ENCODE measurements around the gene BCAS3.
"Not testable (repeated sequence)": the region's sequence is repeated elsewhere in the genome, so short reads cannot be mapped to it uniquely, and the experiment has no call there.

Gene BCAS3

DNA sequence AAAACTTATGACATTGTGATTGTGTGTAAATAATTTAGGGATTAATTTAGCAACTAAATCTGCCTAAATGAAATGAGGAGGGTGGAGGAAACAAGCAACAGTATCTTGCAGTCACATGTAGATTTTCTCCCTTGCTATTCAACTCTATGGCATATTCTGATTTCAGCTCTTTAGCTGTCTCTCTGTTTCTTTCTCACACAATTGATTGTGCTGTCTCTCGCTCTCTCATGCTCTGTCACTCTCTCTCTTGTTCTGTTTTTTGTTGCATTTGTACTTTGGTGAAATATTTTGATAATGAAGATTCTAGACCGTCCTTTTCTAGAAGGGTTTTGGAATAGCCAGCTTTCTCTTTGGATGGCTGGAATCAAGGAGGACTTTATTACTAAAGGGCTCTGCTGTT, 70.6 kb downstream of the BCAS3 start:
- TF ChIP-seq POU2F2 (IDR thresholded peaks at IDR 0.05; ENCODE audit: low read depth, low read length) (no peak), POLR2AphosphoS5 (IDR thresholded peaks at IDR 0.05; ENCODE audit: low read depth, low read length) (no peak), PAX5 (IDR thresholded peaks at IDR 0.05; ENCODE audit: insufficient read depth, low read length, severe bottlenecking) (no peak), SPI1 (IDR thresholded peaks at IDR 0.05; ENCODE audit: low read depth, low read length) (no peak), TAF1 (IDR thresholded peaks at IDR 0.05; ENCODE audit: low read depth, low read length) (no peak), POLR2A (IDR thresholded peaks at IDR 0.05; ENCODE audit: low read depth, low read length) (no peak)
- DNase-seq (ENCODE audit: insufficient read length, low spot score) (no peak), FAIRE-seq (no peak)

DNA sequence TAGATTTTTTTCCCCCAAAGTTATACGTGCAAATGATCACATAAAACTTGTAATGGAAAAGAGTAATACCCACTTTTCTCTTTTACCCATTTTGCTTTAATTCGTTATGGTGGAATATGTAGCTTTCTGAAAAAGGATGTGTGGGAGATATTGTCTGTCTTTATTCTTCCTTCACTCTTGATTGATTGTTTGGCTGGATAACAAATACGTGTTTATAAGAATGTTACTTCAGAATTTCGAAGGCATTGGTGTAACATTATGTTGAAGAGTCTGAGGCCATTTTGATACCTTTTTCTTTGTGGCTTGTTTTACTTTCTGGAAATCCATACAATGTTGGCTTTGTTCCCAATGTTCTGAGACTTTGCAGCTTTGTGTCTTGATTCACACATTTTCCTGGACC, 71.4 kb downstream of the BCAS3 start:
- no peak for FAIRE-seq
- TF ChIP-seq POU2F2 (IDR thresholded peaks at IDR 0.05; ENCODE audit: low read depth, low read length) (no peak), POLR2AphosphoS5 (IDR thresholded peaks at IDR 0.05; ENCODE audit: low read depth, low read length) (no peak), TAF1 (IDR thresholded peaks at IDR 0.05; ENCODE audit: low read depth, low read length) (no peak), SPI1 (IDR thresholded peaks at IDR 0.05; ENCODE audit: low read depth, low read length) (no peak), PAX5 (IDR thresholded peaks at IDR 0.05; ENCODE audit: insufficient read depth, low read length, severe bottlenecking) (no peak), POLR2A (IDR thresholded peaks at IDR 0.05; ENCODE audit: low read depth, low read length) (no peak)
- DNase-seq (ENCODE audit: insufficient read length, low spot score): no peak

DNA sequence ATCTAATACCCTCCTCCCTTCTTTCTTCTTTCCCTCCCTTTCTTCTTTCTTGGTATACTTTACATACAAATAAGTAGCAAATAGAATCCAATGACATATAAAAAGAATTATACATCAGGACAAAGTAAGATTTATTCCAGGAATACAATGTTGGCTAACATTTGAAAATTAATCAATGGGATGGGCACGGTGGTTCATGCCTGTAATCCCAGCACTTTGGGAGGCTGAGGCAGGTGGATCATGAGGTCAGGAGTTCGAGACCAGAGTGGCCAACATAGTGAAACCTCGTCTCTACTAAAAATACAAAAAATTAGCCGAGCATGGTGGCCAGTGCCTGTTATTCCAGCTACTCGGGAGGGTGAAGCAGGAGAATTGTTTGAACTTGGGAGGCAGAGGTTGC, 72.1 kb downstream of the BCAS3 start:
- FAIRE-seq (no peak), DNase-seq (ENCODE audit: insufficient read length, low spot score) (no peak)
- TF ChIP-seq SPI1 (IDR thresholded peaks at IDR 0.05; ENCODE audit: low read depth, low read length): no peak
- TF ChIP-seq TAF1 (IDR thresholded peaks at IDR 0.05; ENCODE audit: low read depth, low read length): no peak
- no peak for TF ChIP-seq POLR2A (IDR thresholded peaks at IDR 0.05; ENCODE audit: low read depth, low read length)
- TF ChIP-seq PAX5 (IDR thresholded peaks at IDR 0.05; ENCODE audit: insufficient read depth, low read length, severe bottlenecking): no peak
- no peak for TF ChIP-seq POLR2AphosphoS5 (IDR thresholded peaks at IDR 0.05; ENCODE audit: low read depth, low read length)
- TF ChIP-seq POU2F2 (IDR thresholded peaks at IDR 0.05; ENCODE audit: low read depth, low read length): no peak

DNA sequence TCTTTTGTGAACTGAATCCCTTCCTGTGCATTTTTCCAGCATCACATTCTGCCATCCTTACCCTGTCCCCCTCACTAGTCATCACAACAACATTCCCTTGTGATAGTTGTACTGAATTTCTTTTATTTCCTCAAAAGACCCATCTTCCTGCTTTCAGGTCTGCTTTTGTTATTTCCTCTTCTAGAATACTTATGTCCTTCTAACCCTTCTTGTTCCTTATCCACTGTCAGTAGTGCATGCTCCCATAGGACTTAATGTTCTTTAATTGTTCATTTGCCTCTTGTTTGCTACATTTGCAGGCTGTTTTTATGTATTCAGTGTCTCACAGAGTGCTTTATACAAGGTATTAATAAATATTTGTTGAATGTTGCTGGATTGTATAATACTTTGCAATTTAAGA, 73.0 kb downstream of the BCAS3 start:
- TF ChIP-seq POU2F2 (IDR thresholded peaks at IDR 0.05; ENCODE audit: low read depth, low read length): no peak
- TF ChIP-seq PAX5 (IDR thresholded peaks at IDR 0.05; ENCODE audit: insufficient read depth, low read length, severe bottlenecking): no peak
- TF ChIP-seq SPI1 (IDR thresholded peaks at IDR 0.05; ENCODE audit: low read depth, low read length): no peak
- FAIRE-seq (no peak), DNase-seq (ENCODE audit: insufficient read length, low spot score) (no peak)

DNA sequence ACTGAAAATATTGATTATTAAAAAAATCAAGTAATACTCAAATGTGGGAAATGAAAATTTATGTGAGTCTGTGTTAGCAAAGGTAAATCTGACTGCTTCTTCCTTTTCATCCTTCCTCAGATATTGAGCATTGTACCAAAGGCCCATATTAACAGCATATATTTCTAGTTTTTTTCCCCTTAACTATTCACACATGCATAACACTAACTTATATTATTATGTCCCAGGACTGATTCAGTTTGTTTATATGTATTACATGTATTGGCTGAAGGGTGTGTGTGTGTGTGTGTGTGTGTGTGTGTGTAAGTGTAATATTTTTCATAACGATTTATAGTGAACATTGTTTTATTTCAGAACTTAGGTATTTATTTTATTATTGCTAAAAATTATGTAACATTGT, 74.2 kb downstream of the BCAS3 start:
- DNase-seq (ENCODE audit: insufficient read length, low spot score) (no peak), FAIRE-seq (no peak)
- TF ChIP-seq POLR2A (IDR thresholded peaks at IDR 0.05; ENCODE audit: low read depth, low read length) (no peak), PAX5 (IDR thresholded peaks at IDR 0.05; ENCODE audit: insufficient read depth, low read length, severe bottlenecking) (no peak), SPI1 (IDR thresholded peaks at IDR 0.05; ENCODE audit: low read depth, low read length) (no peak), POU2F2 (IDR thresholded peaks at IDR 0.05; ENCODE audit: low read depth, low read length) (no peak), TAF1 (IDR thresholded peaks at IDR 0.05; ENCODE audit: low read depth, low read length) (no peak), POLR2AphosphoS5 (IDR thresholded peaks at IDR 0.05; ENCODE audit: low read depth, low read length) (no peak)

DNA sequence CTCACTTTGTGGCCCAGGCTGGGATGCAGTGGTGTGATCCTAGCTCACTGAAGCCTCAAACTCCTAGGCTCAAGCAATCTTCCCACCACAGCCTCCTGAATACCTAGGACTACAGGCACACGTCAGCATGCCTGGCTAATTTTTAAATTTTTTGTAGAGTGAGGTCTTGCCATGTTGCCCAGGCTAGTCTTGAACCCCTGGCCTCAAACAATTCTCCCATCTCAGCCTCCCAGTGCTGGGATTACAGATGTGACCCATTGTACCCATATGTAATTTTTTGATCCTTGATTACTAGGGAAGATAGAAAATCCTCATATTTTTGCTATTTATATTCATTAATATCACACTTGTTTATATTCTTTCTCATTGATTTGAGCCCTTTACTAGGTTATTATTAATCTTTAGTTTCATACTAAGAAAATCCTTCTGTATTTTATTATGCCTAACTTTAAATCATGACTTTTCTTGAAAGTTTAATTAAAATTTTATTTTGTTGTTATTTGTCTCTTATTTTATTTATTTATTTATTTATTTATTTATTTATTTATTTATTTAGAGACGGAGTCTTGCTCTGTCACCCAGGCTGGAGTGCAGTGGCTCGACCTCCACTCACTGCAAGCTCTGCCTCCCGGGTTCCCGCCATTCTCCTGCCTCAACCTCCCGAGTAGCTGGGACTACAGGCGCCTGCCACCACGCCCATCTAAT, 75.4 kb downstream of the BCAS3 start:
- DNase-seq (ENCODE audit: insufficient read length, low spot score): no peak
- TF ChIP-seq POU2F2 (IDR thresholded peaks at IDR 0.05; ENCODE audit: low read depth, low read length): no peak
- TF ChIP-seq SPI1 (IDR thresholded peaks at IDR 0.05; ENCODE audit: low read depth, low read length): no peak

DNA sequence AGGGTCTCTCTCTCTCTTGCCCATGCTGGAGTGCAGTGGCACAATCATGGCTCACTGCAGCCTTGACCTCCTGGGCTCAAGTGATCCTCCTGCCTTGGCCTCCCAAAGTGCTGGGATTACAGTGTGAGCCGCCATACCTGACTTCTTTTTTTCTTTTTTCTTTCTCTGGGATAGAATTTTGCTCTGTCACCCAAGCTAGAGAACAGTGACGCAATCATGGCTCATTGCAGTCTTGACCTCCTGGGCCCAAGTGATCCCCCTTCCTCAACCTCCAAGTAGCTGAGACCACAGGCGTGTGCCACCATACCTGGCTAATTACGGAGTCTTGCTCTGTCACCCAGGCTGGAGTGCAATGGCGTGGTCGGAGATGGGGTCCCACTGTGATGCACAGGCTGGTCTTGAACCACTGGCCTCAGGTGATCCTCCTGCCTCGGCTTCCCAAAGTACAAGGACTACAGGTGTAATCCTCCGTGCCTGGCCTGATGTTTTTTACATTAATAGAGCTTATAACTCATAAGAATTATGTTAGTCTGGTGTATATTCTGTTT, 76.5 kb downstream of the BCAS3 start:
- FAIRE-seq: no peak
- no peak for TF ChIP-seq SPI1 (IDR thresholded peaks at IDR 0.05; ENCODE audit: low read depth, low read length)
- TF ChIP-seq POLR2AphosphoS5 (IDR thresholded peaks at IDR 0.05; ENCODE audit: low read depth, low read length): no peak
- TF ChIP-seq POU2F2 (IDR thresholded peaks at IDR 0.05; ENCODE audit: low read depth, low read length): no peak
- no peak for TF ChIP-seq TAF1 (IDR thresholded peaks at IDR 0.05; ENCODE audit: low read depth, low read length)
- no peak for TF ChIP-seq POLR2A (IDR thresholded peaks at IDR 0.05; ENCODE audit: low read depth, low read length)
- TF ChIP-seq PAX5 (IDR thresholded peaks at IDR 0.05; ENCODE audit: insufficient read depth, low read length, severe bottlenecking): no peak
- no peak for DNase-seq (ENCODE audit: insufficient read length, low spot score)

More for the DNA sequence above, 75.4 kb downstream of the BCAS3 start:
- no peak for FAIRE-seq

DNA sequence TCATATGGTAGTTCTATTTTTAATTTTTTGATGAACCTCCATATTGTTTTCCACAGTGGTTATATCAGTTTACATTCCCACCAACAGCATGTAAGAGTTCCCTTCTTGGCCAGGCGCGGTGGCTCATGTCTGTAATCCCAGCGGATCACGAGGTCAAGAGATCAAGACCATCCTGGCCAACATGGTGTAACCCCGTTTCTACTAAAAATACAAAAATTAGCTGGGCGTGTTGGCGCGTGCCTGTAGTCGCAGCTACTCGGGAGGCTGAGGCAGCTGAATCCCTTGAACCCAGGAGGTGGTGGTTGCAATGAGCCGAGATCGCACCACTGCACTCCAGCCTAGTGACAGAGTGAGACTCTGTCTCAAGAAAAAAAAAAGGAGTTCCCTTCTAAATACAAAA, 79.1 kb downstream of the BCAS3 start:
- not testable (repeated sequence) for FAIRE-seq; DNase-seq (ENCODE audit: insufficient read length, low spot score)

DNA sequence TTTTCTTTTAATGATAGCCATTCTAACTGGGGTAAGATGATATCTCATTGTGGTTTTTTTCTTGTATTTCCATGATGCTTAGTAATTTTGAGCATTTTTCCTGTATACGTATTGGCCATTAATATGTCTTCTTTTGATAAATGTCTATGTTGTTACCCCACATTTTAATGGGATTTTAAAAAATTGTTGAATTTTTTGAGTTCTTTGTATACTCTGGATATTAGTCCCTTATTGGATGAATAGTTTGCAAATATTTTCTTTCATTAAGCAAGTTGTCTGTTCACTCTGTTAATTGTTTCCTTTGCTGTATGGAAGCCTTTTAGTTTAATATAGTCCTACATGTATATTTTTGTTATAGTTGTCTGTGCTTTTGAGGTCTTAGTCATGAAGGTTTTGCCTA, 79.8 kb downstream of the BCAS3 start:
- no peak for TF ChIP-seq SPI1 (IDR thresholded peaks at IDR 0.05; ENCODE audit: low read depth, low read length)
- no peak for TF ChIP-seq POU2F2 (IDR thresholded peaks at IDR 0.05; ENCODE audit: low read depth, low read length)
- TF ChIP-seq PAX5 (IDR thresholded peaks at IDR 0.05; ENCODE audit: insufficient read depth, low read length, severe bottlenecking): no peak
- no peak for TF ChIP-seq POLR2AphosphoS5 (IDR thresholded peaks at IDR 0.05; ENCODE audit: low read depth, low read length)
- TF ChIP-seq TAF1 (IDR thresholded peaks at IDR 0.05; ENCODE audit: low read depth, low read length): no peak
- TF ChIP-seq POLR2A (IDR thresholded peaks at IDR 0.05; ENCODE audit: low read depth, low read length): no peak
- FAIRE-seq (no peak), DNase-seq (ENCODE audit: insufficient read length, low spot score) (no peak)

DNA sequence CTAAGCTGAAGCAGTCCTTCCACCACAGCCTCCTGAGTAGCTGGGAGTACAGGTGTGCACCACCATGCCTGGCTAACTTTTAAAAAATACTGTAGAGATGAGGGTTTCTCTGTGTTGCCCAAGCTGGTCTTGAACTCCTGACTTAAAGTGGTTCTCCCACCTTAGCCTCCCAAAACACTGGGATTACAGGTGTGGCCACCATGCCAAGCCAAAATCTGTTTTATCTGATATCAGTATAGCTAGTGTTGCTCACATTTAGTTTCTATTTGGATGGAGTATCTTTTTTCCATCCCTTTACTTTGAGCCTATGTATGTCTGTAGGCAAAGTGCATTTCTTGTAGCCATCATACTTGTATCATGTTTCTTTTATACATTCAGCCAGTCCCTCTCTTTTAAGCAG, 82.1 kb downstream of the BCAS3 start:
- TF ChIP-seq POLR2AphosphoS5 (IDR thresholded peaks at IDR 0.05; ENCODE audit: low read depth, low read length) (no peak), POU2F2 (IDR thresholded peaks at IDR 0.05; ENCODE audit: low read depth, low read length) (no peak), POLR2A (IDR thresholded peaks at IDR 0.05; ENCODE audit: low read depth, low read length) (no peak), PAX5 (IDR thresholded peaks at IDR 0.05; ENCODE audit: insufficient read depth, low read length, severe bottlenecking) (no peak), TAF1 (IDR thresholded peaks at IDR 0.05; ENCODE audit: low read depth, low read length) (no peak), SPI1 (IDR thresholded peaks at IDR 0.05; ENCODE audit: low read depth, low read length) (no peak)
- FAIRE-seq: no peak
- DNase-seq (ENCODE audit: insufficient read length, low spot score): no peak

DNA sequence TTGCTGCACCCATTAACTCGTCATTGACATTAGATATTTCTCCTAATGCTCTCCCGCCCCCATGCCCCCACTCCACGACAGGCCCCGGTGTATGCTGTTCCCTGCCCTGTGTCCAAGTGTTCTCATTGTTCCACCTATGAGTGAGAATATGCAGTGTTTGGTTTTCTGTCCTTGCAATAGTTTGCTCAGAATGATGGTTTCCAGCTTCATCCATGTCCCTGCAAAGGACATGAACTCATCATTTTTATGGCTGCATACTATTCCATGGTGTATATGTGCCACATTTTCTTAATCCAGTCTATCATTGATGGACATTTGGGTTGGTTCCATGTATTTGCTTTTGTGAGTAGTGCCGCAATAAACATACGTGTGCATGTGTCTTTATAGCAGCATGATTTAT, 83.7 kb downstream of the BCAS3 start:
- FAIRE-seq: not testable (repeated sequence)

More for the DNA sequence above, 83.7 kb downstream of the BCAS3 start:
- DNase-seq (ENCODE audit: insufficient read length, low spot score): not testable (repeated sequence)
